Naive thymus-derived CD8-positive, alpha-beta T cell (primary cell): ENCODE data around the gene ITIH2. TPM values are rescaled to one million over a fixed set of nuclear protein-coding genes. Genes with fewer than 3 reads are reported as not detected.
"Not testable (repeated sequence)": the region's sequence is repeated elsewhere in the genome, so short reads cannot be mapped to it uniquely, and the experiment has no call there.

Source experiments
- ATAC-seq, 2 donors: fragments of 150-1000 bp; cut with Tn5 transposase in 1 of 2; sonication (Bioruptor Pico), chemical (Tn5 transposase) in 1 of 2; 1 replicate in 1 of 2; 2 replicates in 1 of 2; pipeline ENCODE4 v1.10.0; 2021; ENCODE audit warnings: mild to moderate bottlenecking in 2 of 2, moderate library complexity in 2 of 2
- POLR2A ChIA-PET: fragments of 350-600 bp; sonication (Branson Sonifier 250); formaldehyde crosslinking; loops from one replicate; lab custom pipeline; 2021; ENCODE audit warnings: antibody characterized with exemption; lab: Charles Lee
- DNase-seq, 10 donors: peaks; one replicate each; pipeline versions ENCODE4 v3.0.0 to v3.0.0-alpha.2; 2020 to 2022
- H3K27ac Mint-ChIP-seq, 10 donors: one replicate each; pipeline ENCODE4 v1.8.0; 2020 to 2022; ENCODE audit warnings: mild to moderate bottlenecking in 10 of 10, mixed read lengths in 10 of 10, moderate library complexity in 4 of 10, inconsistent platforms in 1 of 10
- H3K27me3 Mint-ChIP-seq, 5 donors: one replicate each; pipeline ENCODE4 v1.8.0; 2021 to 2022; ENCODE audit warnings: mixed read lengths in 5 of 5
- H3K36me3 Mint-ChIP-seq, 3 donors: one replicate each; pipeline ENCODE4 v1.8.0; 2020 to 2022; ENCODE audit warnings: mixed read lengths in 3 of 3, mild to moderate bottlenecking in 2 of 3, inconsistent platforms in 1 of 3
- H3K4me1 Mint-ChIP-seq, 4 donors: one replicate each; pipeline ENCODE4 v1.8.0; 2021 to 2022; ENCODE audit warnings: mixed read lengths in 4 of 4
- H3K4me3 Mint-ChIP-seq, 10 donors: one replicate each; pipeline ENCODE4 v1.8.0; 2020 to 2022; ENCODE audit warnings: mild to moderate bottlenecking in 10 of 10, mixed read lengths in 10 of 10, moderate library complexity in 6 of 10, inconsistent platforms in 1 of 10
- H3K9me3 Mint-ChIP-seq, 9 donors: one replicate each; pipeline ENCODE4 v1.8.0; 2020 to 2022; ENCODE audit warnings: mixed read lengths in 9 of 9, mild to moderate bottlenecking in 3 of 9, inconsistent platforms in 1 of 9, moderate library complexity in 1 of 9
- polyA plus RNA-seq, 3 donors: library from polyadenylated mRNA; unstranded; fragments of 300-500 nt; fragmentation: Illumina TruSeq; gene quantifications; one replicate each; pipeline ENCODE4 v1.2.3, GENCODE V29; 2021
- total RNA-seq, 8 experiments: library from RNA in 2 of 8; stranded (reverse) in 2 of 8; gene quantifications; one replicate each; pipeline ENCODE4 v1.2.3 and lab custom pipeline; 2021 to 2026

The ITIH2 gene
- total and polyA plus RNA-seq, 5 experiments from 2014 or later, result not detected

DNA sequence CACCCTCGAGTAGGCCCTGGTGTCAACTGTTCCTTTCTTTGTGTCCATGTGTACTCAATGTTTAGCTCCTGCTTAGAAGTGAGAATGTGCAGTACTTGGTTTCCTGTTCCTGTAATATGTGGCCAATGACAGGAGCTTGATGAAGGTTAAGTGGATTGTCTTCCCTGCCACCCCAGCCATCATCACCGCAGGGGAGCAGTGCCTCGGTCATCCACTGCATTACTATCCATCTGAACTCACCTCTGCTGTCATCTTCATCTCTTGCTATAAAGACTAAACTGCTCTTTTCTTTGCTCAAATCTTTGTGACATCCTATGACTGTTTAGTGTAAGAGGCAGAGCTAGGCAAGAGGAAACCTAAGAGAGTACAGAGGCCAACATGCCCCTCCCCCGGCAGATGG is 15.6 kb downstream of the ITIH2 start:
- Mint-ChIP-seq H3K4me3 (no peak overlapping the region), H3K4me1 (peaks cover 0 to 10% (median 1%) of the 10 kb centered on the region in 4 donors), H3K27me3 (peaks cover 0 to 17% (median 15%) of the 10 kb centered on the region in 5 donors), H3K27ac (no peak overlapping the region), H3K36me3 (peaks cover 0 to 9% (median 7%) of the 10 kb centered on the region in 3 donors), H3K9me3 (peaks cover 0 to 2% (median 0%) of the 10 kb centered on the region in 9 donors)
- DNase-seq (no peak), ATAC-seq (no peak)
- POLR2A ChIA-PET, result interaction anchor here (0.5 kb wide), 1 partner anchor 448 kb away, joined by 3 read pairs; no protein-coding TSS in a partner anchor

GRCh38 chr10:7720478-7720877 is 17.4 kb downstream of the ITIH2 start:
- ATAC-seq (no peak), DNase-seq (no peak)
- Mint-ChIP-seq H3K4me1 (peaks cover 0 to 10% (median 1%) of the 10 kb centered on the region in 4 donors), H3K9me3 (no peaks in the 10 kb centered on the region), H3K27ac (no peak overlapping the region), H3K27me3 (peaks cover 0 to 17% (median 15%) of the 10 kb centered on the region in 5 donors), H3K36me3 (peaks cover 0 to 14% (median 8%) of the 10 kb centered on the region in 3 donors), H3K4me3 (no peak overlapping the region)
- POLR2A ChIA-PET, result no interaction called here

DNA sequence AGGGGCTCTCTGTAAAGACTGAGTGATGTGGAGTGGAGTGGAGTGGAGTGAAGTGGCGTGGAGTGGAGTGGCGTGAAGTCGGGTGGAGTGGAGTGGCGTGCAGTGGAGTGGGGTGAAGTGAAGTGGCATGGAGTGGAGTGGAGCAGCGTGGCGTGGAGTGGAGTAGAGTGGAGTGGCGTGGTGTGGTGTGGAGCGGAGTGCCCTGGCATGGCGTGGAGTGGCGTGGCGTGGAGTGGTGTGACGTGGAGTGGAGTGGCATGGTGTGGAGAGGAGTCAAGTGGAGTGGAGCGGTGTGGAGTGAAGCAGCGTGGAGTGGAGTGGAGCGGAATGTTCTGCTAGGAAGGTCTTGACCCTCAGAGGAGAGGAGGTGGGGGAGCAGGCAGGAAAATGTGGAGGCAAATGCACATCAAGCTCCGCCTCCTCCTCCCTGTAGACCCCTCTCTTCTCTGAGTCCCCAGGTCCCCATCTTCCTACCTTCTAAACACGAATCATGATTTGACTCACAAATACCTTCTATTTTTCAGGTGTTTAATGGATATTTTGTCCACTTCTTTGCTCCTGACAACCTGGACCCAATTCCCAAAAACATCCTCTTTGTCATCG is 19.9 kb downstream of the ITIH2 start:
- DNase-seq (no peak), ATAC-seq (no peak)
- Mint-ChIP-seq H3K27ac (peak overlapping the region in 1 of 10 donors; percentile 12), H3K27me3 (peaks cover 0 to 16% (median 9%) of the 10 kb centered on the region in 5 donors), H3K9me3 (no peaks in the 10 kb centered on the region), H3K36me3 (peaks cover 0 to 8% (median 7%) of the 10 kb centered on the region in 3 donors), H3K4me3 (no peak overlapping the region), H3K4me1 (peaks cover 0 to 4% (median 1%) of the 10 kb centered on the region in 4 donors)
- POLR2A ChIA-PET, result no interaction called here

GRCh38 chr10:7734821-7735220 is 31.7 kb downstream of the ITIH2 start:
- H3K4me3 Mint-ChIP-seq, result no peak overlapping the region
- POLR2A ChIA-PET, result no interaction called here
- no peaks in the 10 kb centered on the region for H3K4me1 Mint-ChIP-seq
- ATAC-seq (no peak), DNase-seq (no peak)
- no peaks in the 10 kb centered on the region for H3K36me3 Mint-ChIP-seq
- H3K9me3 Mint-ChIP-seq, result no peaks in the 10 kb centered on the region
- H3K27me3 Mint-ChIP-seq, result peaks cover 10 to 20% (median 15%) of the 10 kb centered on the region in 5 donors
- H3K27ac Mint-ChIP-seq, result no peak overlapping the region

DNA sequence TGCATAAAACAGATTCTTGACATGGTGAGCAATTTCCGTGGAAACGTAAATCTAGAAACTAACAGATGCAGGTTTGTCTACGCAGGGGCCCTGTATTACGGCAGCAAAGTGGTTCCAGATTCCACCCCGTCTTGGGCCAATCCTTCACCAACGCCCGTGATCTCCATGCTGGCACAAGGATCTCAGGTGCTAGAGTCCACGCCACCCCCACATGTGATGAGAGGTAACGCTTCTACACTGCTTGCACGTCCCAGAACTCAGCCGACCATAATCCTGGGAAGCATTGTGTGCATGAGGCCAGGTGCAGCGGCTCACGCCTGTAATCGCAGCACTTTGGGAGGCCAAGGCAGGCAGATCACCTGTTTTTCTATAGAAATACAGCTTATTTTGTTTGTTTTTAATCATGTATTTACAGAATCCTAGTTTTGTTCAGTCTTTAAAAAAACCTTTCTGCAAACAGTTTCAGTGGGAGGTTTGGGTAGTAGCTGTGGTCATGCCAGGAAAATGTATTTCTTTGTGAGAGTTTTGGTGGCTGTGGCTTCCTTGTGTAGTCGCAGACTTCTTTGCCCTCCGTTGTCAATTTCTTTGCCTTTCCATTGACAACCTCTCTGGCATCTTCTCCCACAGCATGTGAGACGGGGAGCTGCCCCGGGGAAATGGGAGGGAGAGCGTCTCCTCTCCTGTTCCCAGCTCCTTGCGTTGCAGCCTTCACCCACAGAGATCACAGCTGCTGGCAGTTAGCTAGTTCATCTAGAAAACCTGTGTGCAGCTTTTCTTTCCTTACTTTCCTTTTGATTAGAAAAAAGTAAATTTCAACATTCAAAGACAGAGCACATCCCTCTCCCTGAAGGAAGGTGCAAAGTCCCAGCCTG is 35.7 kb downstream of the ITIH2 start:
- DNase-seq (no peak), ATAC-seq (no peak)
- Mint-ChIP-seq H3K9me3 (no peaks in the 10 kb centered on the region), H3K27me3 (peaks cover 0 to 3% (median 1%) of the 10 kb centered on the region in 5 donors), H3K27ac (no peak overlapping the region), H3K36me3 (no peaks in the 10 kb centered on the region), H3K4me3 (no peak overlapping the region), H3K4me1 (no peaks in the 10 kb centered on the region)
- POLR2A ChIA-PET, result no interaction called here

DNA sequence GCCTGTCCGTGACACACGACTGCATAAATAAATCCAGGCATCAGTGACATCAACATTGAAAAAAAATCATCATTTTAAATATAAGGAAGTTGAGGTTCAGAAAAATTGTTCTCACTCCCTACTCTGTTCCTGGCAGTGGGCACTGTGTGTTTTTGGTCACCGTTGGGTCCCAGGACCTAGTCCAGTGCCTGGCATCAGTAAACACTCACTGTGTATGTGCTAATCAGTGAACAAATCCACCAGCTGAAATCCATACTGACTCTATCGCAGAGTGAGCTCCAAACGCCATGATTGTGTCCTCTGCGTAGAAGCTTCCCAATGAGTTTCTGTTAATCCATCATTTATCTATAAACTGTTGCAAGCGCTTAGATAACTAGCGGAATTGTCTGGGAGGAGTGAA is 41.2 kb downstream of the ITIH2 start:
- H3K9me3 Mint-ChIP-seq, result no peaks in the 10 kb centered on the region
- H3K27me3 Mint-ChIP-seq, result no peaks in the 10 kb centered on the region
- DNase-seq, result no peak
- ATAC-seq, result no peak
- no peaks in the 10 kb centered on the region for H3K36me3 Mint-ChIP-seq
- H3K4me3 Mint-ChIP-seq, result no peak overlapping the region
- POLR2A ChIA-PET, result no interaction called here
- H3K27ac Mint-ChIP-seq, result no peak overlapping the region
- H3K4me1 Mint-ChIP-seq, result peaks cover 0 to 2% (median 0%) of the 10 kb centered on the region in 4 donors

GRCh38 chr10:7748637-7749036 is 45.5 kb downstream of the ITIH2 start:
- POLR2A ChIA-PET, result not testable (repeated sequence)

DNA sequence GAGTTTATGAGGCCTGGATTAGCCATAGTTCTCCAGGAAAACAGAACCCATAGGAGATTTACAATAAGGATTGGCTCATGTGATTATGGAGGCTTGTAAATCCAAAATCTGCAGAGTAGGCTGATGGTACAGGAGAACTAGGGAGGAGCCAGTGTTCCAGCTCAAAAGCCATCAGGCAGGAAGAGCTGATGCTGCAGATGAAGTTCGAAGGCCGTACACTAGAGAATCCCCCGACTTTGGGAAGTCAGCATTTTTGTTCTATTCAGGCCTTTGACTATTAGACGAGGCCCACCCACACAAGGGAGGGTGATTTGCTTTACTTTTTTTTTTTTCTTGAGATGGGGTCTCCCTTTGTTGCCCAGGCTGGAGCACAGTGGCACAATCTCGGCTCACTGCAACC is 47.1 kb downstream of the ITIH2 start:
- DNase-seq, result no peak
- no peak for ATAC-seq
- POLR2A ChIA-PET, result no interaction called here
- no peak overlapping the region for H3K4me3 Mint-ChIP-seq
- H3K27me3 Mint-ChIP-seq, result no peaks in the 10 kb centered on the region
- H3K27ac Mint-ChIP-seq, result no peak overlapping the region
- H3K9me3 Mint-ChIP-seq, result no peaks in the 10 kb centered on the region
- H3K4me1 Mint-ChIP-seq, result peaks cover 0 to 2% (median 0%) of the 10 kb centered on the region in 4 donors
- H3K36me3 Mint-ChIP-seq, result peaks cover 9 to 46% (median 13%) of the 10 kb centered on the region in 3 donors

More at GRCh38 chr10:7748637-7749036, 45.5 kb downstream of the ITIH2 start:
- H3K36me3 Mint-ChIP-seq, result peaks cover 9 to 32% (median 10%) of the 10 kb centered on the region in 3 donors
- H3K4me1 Mint-ChIP-seq, DNase-seq, H3K27me3 Mint-ChIP-seq, H3K4me3 Mint-ChIP-seq, H3K9me3 Mint-ChIP-seq, ATAC-seq: not testable (repeated sequence)
- peak overlapping the region in 1 of 10 donors; percentile 33 for H3K27ac Mint-ChIP-seq

DNA sequence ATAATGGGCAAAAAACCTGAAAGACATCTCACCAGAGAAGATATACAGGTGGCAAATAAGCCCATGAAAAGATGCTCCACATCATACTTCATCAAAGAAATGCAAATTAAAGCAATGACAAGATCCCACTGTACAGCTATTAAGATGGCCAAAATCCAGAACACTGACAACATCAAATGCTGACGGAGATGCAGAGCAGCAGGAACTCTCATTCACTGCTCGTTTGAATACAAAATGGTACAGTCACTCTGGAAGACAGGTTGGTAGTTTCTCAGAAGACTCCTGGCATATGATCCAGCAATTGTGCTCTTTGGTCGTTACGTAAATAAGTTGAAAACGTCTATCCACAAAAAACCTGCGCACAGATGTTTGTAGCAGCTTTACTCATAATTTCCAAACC is 49.1 kb downstream of the ITIH2 start:
- no peaks in the 10 kb centered on the region for H3K4me1 Mint-ChIP-seq
- no peak overlapping the region for H3K4me3 Mint-ChIP-seq
- ATAC-seq (no peak), DNase-seq (no peak)
- H3K27ac Mint-ChIP-seq, result no peak overlapping the region
- POLR2A ChIA-PET, result interaction anchor here (0.6 kb wide), 1 partner anchor 245 kb away, joined by 7 read pairs; no protein-coding TSS in a partner anchor
- H3K36me3 Mint-ChIP-seq, result peaks cover 9 to 62% (median 21%) of the 10 kb centered on the region in 3 donors
- H3K9me3 Mint-ChIP-seq, result no peaks in the 10 kb centered on the region
- no peaks in the 10 kb centered on the region for H3K27me3 Mint-ChIP-seq

GRCh38 chr10:7755103-7755502 is 52.0 kb downstream of the ITIH2 start:
- no peak overlapping the region for H3K4me3 Mint-ChIP-seq
- H3K27me3 Mint-ChIP-seq, result no peaks in the 10 kb centered on the region
- POLR2A ChIA-PET, result no interaction called here
- H3K9me3 Mint-ChIP-seq, result no peaks in the 10 kb centered on the region
- no peak for DNase-seq
- no peaks in the 10 kb centered on the region for H3K4me1 Mint-ChIP-seq
- no peak for ATAC-seq
- H3K36me3 Mint-ChIP-seq, result peaks cover 9 to 83% (median 31%) of the 10 kb centered on the region in 3 donors
- H3K27ac Mint-ChIP-seq, result no peak overlapping the region

GRCh38 chr10:7756360-7756992 is 53.4 kb downstream of the ITIH2 start:
- H3K4me3 Mint-ChIP-seq, result no peak overlapping the region
- POLR2A ChIA-PET, result no interaction called here
- H3K4me1 Mint-ChIP-seq, result no peaks in the 10 kb centered on the region
- H3K27me3 Mint-ChIP-seq, result no peaks in the 10 kb centered on the region
- no peaks in the 10 kb centered on the region for H3K9me3 Mint-ChIP-seq
- peaks cover 9 to 87% (median 34%) of the 10 kb centered on the region in 3 donors for H3K36me3 Mint-ChIP-seq
- peak overlapping the region in 3 of 10 donors; percentile 45 to 67 (median 47) for H3K27ac Mint-ChIP-seq
- peak in 3 of 10 donors; percentile 2 to 13 (median 12) for DNase-seq
- no peak for ATAC-seq

DNA sequence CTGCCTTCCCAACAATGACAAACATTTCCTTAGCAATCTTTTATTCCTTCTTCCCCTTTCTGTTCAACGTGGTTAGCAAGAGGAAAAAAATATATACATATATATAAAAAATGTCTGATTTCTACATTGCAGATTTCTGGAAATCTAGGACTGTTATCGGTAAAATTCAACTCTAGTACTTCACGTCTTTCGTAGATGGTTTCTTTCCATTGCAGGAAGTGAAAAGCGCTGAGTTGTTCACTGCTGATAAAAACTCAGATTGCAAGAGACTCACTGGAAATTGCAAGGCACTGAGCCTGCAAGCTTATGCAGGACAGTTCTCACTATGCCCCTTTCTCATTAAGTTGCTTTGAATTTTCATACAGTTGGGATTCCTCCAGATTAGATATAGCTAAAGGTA is 60.8 kb downstream of the ITIH2 start:
- no peak for ATAC-seq
- no peak overlapping the region for H3K27ac Mint-ChIP-seq
- POLR2A ChIA-PET, result no interaction called here
- H3K4me1 Mint-ChIP-seq, result peaks cover 0 to 3% (median 0%) of the 10 kb centered on the region in 4 donors
- no peaks in the 10 kb centered on the region for H3K9me3 Mint-ChIP-seq
- no peak for DNase-seq
- H3K36me3 Mint-ChIP-seq, result peaks cover 0 to 89% (median 30%) of the 10 kb centered on the region in 3 donors
- H3K4me3 Mint-ChIP-seq, result no peak overlapping the region
- H3K27me3 Mint-ChIP-seq, result no peaks in the 10 kb centered on the region
